ENCODE measurements around the gene EEFSEC.

DNA sequence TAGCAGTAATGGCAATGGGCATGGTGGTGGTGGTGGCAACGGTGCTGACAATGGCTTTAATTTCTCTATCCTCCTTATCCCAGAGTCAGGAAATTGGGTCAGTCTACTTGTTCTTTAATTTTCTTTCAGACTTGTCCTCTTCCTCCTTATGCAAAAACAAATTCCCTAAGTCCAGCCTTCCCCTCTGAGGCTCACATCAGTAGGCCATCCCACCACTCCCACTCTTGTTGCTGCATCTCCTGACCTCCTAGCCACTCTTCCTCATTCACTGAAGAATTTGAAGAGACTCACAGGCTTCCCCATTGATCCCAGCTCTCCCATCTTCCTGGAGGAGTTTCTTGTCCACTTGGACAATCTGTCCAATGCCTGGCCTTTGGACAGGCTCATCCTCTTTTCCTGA, 293.5 kb downstream of the EEFSEC start:
- TF ChIP-seq, protein P1, sequence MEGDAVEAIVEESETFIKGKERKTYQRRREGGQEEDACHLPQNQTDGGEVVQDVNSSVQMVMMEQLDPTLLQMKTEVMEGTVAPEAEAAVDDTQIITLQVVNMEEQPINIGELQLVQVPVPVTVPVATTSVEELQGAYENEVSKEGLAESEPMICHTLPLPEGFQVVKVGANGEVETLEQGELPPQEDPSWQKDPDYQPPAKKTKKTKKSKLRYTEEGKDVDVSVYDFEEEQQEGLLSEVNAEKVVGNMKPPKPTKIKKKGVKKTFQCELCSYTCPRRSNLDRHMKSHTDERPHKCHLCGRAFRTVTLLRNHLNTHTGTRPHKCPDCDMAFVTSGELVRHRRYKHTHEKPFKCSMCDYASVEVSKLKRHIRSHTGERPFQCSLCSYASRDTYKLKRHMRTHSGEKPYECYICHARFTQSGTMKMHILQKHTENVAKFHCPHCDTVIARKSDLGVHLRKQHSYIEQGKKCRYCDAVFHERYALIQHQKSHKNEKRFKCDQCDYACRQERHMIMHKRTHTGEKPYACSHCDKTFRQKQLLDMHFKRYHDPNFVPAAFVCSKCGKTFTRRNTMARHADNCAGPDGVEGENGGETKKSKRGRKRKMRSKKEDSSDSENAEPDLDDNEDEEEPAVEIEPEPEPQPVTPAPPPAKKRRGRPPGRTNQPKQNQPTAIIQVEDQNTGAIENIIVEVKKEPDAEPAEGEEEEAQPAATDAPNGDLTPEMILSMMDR (IDR thresholded peaks at IDR 0.05; ENCODE audit: insufficient read depth, low read length), result no peak
- TF ChIP-seq, protein P2, sequence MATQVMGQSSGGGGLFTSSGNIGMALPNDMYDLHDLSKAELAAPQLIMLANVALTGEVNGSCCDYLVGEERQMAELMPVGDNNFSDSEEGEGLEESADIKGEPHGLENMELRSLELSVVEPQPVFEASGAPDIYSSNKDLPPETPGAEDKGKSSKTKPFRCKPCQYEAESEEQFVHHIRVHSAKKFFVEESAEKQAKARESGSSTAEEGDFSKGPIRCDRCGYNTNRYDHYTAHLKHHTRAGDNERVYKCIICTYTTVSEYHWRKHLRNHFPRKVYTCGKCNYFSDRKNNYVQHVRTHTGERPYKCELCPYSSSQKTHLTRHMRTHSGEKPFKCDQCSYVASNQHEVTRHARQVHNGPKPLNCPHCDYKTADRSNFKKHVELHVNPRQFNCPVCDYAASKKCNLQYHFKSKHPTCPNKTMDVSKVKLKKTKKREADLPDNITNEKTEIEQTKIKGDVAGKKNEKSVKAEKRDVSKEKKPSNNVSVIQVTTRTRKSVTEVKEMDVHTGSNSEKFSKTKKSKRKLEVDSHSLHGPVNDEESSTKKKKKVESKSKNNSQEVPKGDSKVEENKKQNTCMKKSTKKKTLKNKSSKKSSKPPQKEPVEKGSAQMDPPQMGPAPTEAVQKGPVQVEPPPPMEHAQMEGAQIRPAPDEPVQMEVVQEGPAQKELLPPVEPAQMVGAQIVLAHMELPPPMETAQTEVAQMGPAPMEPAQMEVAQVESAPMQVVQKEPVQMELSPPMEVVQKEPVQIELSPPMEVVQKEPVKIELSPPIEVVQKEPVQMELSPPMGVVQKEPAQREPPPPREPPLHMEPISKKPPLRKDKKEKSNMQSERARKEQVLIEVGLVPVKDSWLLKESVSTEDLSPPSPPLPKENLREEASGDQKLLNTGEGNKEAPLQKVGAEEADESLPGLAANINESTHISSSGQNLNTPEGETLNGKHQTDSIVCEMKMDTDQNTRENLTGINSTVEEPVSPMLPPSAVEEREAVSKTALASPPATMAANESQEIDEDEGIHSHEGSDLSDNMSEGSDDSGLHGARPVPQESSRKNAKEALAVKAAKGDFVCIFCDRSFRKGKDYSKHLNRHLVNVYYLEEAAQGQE (IDR thresholded peaks at IDR 0.05; ENCODE audit: insufficient replicate concordance, low read depth), result no peak
- no peak for TF ChIP-seq POLR2AphosphoS5 (IDR thresholded peaks at IDR 0.05; ENCODE audit: low read depth)
- no peak for TF ChIP-seq SPI1 (IDR thresholded peaks at IDR 0.05; ENCODE audit: borderline replicate concordance, low read depth)

Data from HL-60 (cell line).